Hepatocyte (in vitro differentiated cells): ENCODE measurements around the gene TMEM176B.

ENCODE experiments used
- EZH2 ChIP-seq: fragments of 200-600 bp; sonication (generic); IDR thresholded peaks from 2 replicates; pipeline ENCODE4 v1.6.1; 2016; ENCODE audit warnings: antibody characterized with exemption, mild to moderate bottlenecking, borderline replicate concordance
- EZH2phosphoT487 ChIP-seq: fragments of 200-600 bp; sonication (generic); IDR thresholded peaks from one replicate; pipeline ENCODE4 v1.6.1; 2018; ENCODE audit warnings: antibody characterized with exemption, mild to moderate bottlenecking, low read depth, moderate library complexity; ENCODE audit not compliant: unreplicated experiment, severe bottlenecking

DNA sequence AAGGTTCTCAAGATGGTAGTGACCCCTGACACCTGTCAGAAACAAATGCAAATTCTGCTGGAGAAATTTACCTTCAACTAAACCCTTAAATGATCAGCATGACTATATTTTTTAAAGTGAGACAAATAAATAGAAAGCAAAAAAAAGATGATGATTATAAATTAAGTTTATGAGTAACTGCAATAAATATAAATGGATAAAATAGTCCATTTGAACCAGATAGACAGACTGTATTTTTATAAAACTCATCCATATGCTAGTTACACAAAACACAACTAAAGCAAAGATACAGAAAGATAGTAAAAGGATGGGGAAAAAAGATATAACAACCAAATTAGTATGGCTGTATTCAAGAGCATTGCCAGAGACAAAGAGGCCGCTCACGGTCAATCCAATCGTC is 6.3 kb upstream of the TMEM176B start:
- TF ChIP-seq EZH2phosphoT487 (no peak), EZH2 (no peak)
